WI38 (cell line): ENCODE data around the gene PRDM10.

ENCODE experiments used
- H3K4me3 ChIP-seq: 2 replicates; pipeline ENCODE4 v1.5.1; 2011; ENCODE audit warnings: low read depth, mild to moderate bottlenecking, control low read depth, low read length
- TF ChIP-seq, protein P1 (sequence below): IDR thresholded peaks from 2 replicates; pipeline ENCODE4 v1.5.1; 2012; ENCODE audit warnings: low read depth, mild to moderate bottlenecking, control low read depth, low read length

PRDM10 gene

DNA sequence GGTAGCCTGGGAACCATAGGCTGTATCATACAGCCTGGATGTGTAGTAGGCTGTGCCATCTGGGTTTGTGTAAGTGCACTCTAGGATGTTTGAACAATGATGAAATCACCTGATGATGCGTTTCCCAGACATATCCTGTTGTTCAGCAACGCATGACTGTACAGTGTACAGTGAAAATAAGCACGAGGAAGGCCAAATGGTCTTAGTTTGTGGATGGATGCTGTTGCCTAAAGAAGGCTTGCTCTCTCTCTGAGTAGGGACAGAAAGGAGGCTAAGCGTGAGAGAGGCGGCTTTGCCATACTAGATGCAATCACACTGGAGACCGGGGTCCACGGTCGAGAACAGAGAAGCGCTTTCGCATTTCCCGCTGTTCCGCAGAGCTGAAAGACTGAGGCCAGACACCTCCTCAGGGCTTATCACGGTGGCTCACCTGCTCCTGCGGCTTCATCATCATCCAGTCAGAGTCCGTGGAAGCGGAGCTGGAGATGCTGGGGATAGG, 39.5 kb upstream of the PRDM10 start:
- TF ChIP-seq, protein P1, sequence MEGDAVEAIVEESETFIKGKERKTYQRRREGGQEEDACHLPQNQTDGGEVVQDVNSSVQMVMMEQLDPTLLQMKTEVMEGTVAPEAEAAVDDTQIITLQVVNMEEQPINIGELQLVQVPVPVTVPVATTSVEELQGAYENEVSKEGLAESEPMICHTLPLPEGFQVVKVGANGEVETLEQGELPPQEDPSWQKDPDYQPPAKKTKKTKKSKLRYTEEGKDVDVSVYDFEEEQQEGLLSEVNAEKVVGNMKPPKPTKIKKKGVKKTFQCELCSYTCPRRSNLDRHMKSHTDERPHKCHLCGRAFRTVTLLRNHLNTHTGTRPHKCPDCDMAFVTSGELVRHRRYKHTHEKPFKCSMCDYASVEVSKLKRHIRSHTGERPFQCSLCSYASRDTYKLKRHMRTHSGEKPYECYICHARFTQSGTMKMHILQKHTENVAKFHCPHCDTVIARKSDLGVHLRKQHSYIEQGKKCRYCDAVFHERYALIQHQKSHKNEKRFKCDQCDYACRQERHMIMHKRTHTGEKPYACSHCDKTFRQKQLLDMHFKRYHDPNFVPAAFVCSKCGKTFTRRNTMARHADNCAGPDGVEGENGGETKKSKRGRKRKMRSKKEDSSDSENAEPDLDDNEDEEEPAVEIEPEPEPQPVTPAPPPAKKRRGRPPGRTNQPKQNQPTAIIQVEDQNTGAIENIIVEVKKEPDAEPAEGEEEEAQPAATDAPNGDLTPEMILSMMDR: no peak
- H3K4me3 ChIP-seq: no peak overlapping the region

- H3K4me3 ChIP-seq: no peak overlapping the region
- TF ChIP-seq, protein P1: no peak
Observed at GRCh38 chr11:130040281-130040940, 37.8 kb upstream of the PRDM10 start.

DNA sequence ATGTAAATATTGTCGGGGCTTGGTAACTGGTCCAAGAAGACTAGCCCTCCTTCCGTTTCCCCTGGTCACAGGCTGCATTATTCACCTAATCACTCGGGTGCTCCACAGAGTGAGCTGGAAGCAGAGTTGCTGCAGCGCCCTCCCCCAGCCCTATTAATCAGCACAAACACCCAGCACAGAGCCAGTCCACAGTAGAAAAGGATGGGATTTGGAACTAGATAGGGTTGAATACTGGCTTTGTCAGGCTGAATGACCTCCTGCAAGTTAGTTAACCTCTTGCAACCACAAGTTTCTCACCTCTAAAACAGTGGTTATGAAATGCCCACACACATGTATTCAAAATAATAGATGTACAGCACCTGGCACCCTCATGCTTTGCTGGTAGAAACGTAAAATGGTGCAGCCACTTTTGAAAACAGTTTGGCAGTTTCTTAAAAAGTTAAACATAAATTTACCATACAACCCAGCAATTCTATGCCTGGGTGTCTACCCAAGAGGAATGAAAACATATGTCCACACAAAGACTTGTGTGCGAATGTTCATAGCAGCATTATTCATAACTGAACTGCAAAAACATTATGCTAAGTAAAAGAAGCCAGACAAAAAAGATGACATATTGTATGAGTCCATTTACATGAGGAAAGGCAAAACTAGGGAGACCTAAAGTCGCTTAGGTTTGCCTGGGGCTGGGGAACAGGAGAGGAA, 35.4 kb upstream of the PRDM10 start:
- H3K4me3 ChIP-seq: no peak overlapping the region
- TF ChIP-seq, protein P1: no peak

DNA sequence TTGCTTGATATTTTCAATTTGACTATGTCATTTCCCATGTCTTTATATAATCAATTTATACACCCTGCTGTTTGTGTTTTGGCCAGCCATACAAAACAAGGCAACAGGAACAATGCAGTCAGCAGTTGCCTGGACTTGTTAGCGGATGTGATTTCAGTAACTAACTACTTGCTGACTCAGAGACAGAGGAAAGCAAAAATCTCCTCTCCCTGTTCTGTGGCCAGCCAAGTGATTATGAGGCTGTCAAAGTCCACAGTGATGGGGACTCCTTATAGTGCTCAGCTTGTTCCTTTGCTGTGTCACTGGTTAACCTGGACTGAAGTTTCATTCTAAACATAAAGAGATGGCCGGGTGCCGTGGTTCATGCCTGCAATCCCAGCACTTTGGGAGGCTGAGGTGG, 34.4 kb upstream of the PRDM10 start:
- TF ChIP-seq, protein P1: no peak
- no peak overlapping the region for H3K4me3 ChIP-seq

DNA sequence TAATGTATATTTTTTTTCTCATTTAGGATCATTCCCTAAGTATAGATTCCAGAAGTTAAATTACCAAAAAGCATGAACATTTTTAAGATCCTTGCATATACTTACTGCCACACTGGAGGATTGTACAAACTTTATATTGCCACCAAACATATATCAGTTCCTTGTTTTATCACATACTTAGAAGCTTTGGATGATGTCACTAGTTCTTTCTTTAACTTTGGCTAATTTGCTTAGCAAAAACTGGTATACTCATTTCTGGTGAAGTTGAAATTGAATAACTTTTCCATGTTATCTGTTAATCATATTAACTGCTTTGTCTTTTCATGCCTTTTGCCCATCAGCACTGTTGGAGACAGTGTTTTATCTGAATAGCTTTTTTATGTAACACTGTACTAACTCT, 31.6 kb upstream of the PRDM10 start:
- TF ChIP-seq, protein P1: no peak
- no peak overlapping the region for H3K4me3 ChIP-seq

GRCh38 chr11:130032931-130033330, 30.3 kb upstream of the PRDM10 start:
- no peak overlapping the region for H3K4me3 ChIP-seq
- TF ChIP-seq, protein P1: no peak

- no peak overlapping the region for H3K4me3 ChIP-seq
- TF ChIP-seq, protein P1: no peak
Observed at GRCh38 chr11:130031945-130032344, 29.3 kb upstream of the PRDM10 start.
